Cortex of kidney (tissue), 1 donor: ENCODE results near the gene BCL6.
"Not testable (repeated sequence)": the region's sequence is repeated elsewhere in the genome, so short reads cannot be mapped to it uniquely, and the experiment has no call there.

Experiments
- DNase-seq: peaks from one replicate; lab custom pipeline; 2025; lab: John Stamatoyannopoulos, UW

The BCL6 gene

DNA sequence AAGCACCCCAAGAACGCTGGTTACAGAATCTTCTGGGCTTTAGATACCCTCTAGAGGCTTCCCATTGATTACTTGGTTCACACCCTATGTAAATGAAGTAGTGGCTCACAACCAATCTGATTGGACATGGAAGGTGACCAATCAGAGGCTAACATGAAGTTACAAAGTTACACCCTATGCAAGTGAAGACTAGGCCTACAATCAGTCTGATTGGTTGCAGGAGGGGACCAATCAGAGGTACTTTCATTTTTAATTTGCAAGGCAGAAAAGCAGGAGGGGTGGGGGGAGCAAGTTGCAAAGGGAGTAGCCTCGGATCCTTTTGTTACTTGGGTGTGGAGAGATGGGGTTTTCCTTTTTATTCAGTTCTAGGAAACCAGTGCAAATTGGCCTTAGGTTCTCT lies 31.8 kb downstream of the BCL6 start:
- DNase-seq, result no peak

DNA sequence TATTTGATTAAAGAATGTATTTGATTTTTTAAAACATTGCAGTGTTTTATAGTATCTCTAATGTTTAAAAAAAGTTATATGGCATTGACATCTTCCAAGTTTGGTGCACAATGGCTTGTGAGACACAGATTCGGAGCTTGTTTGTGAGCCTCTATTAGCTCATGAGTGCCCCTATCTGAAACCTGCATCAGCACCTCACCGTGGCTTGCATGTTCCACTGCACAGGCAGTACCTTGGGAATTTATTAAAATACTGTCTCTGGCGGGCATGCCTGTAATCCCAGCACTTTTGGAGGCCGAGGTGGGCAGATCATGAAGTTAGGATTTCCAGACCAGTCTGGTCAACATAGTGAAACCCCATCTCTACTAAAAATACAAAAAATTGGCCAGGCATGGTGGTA lies 36.1 kb downstream of the BCL6 start:
- no peak for DNase-seq

DNA sequence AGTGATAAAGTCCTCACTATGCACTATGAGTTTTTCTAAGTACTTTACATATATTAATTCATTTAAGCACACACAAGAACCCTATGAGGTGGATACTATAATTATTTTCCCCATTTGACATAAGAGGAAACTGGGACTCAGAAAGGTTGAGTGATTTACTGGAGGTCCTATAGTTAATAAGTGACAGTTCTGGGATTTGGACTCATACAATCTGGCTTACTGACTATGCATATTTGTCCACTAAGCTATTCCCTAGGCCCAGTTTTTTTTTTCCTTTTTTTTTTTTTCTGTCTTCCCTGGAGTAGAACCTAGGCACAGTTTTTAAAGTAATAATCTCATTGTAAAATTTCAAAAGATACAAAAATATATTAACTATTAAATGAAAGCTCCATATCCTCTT lies 36.6 kb downstream of the BCL6 start:
- DNase-seq, result no peak

DNA sequence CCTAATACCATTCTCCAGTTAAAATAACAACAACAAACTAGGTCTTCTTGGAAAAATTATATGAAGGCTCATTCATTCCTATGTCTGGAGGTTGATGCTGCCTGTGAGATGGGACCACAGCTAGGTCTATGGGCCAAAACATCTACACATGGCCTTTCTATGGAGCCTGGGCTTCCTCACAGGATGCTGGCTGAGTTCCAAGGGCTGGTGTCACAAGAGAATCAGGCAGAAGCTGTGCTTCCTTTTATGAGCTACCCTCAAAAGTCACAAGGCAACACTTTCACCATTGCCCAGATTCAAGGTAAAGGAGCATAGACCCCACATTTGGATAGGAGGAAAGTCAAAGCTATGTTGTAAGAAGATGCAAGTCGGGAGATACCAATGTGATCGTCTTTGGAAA lies 38.3 kb downstream of the BCL6 start:
- no peak for DNase-seq

DNA sequence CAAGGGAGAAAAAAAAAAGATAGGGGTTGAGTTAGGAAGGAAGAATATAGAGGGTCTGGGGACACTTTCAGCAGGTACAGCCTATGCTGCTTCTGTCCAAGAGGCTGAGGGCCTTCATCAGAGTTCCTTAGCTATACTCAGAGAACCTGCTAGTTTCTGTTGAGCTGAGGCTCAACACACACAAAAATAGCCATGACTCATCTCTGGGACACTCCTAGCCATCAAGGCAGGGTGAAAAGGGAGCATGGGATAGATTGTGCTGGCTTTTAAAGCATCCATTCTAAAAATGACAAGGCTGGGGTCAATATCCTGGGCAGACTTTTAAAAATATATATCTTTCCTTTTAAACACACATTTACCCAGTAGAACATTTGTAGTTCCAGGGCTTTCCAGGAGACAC lies 40.1 kb downstream of the BCL6 start:
- no peak for DNase-seq

DNA sequence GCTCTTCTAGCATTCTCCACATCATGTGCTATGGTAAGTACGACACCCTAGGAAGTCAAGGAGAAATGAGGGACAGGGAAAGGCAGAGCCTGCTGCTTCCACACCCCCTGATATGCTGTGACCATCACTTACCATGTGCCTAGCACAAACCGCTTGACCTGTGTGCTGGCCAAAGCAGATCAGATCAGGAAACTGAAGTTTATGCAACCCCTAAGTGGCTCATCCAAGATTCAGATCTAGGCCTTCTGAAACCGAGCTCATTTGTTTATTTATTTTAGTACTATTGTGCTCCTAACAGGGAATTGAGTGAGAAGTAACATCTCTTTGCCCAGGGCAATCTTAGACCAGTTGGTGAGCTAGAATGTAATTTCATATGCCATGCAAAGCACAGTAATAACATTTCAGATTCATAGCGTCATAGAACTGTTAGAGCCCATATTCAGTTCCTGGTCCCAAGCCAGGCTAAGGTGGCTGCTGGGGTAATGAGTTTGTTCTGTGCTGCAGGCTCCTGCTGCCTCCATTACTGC lies 42.7 kb downstream of the BCL6 start, which contains the start of gene RTP2:
TSS of gene RTP2 (minus strand) at position 51 of the 527 bp plus-strand sequence. CDS start 429 bp downstream, outside the sequence.
- DNase-seq, result no peak

DNA sequence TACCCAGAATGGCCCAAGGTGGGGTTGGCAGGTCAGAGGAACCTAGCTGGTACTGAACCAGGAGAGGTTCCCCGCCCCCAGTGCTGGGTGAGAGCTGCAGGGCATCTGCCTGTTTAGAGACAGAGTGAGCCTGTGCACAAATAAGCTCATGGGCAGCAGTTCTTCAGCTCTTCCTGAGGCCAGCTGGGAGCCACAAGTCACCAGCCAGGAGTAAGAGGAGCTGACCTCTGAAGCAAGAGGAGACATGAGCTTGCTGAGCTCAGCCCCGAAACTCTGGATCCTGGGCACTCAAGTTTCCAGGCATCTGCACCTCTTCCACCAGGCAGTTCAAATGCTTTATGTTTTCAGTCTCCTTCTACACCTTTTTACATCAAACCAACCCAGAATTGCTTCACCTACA lies 45.0 kb downstream of the BCL6 start:
- DNase-seq, result no peak

DNA sequence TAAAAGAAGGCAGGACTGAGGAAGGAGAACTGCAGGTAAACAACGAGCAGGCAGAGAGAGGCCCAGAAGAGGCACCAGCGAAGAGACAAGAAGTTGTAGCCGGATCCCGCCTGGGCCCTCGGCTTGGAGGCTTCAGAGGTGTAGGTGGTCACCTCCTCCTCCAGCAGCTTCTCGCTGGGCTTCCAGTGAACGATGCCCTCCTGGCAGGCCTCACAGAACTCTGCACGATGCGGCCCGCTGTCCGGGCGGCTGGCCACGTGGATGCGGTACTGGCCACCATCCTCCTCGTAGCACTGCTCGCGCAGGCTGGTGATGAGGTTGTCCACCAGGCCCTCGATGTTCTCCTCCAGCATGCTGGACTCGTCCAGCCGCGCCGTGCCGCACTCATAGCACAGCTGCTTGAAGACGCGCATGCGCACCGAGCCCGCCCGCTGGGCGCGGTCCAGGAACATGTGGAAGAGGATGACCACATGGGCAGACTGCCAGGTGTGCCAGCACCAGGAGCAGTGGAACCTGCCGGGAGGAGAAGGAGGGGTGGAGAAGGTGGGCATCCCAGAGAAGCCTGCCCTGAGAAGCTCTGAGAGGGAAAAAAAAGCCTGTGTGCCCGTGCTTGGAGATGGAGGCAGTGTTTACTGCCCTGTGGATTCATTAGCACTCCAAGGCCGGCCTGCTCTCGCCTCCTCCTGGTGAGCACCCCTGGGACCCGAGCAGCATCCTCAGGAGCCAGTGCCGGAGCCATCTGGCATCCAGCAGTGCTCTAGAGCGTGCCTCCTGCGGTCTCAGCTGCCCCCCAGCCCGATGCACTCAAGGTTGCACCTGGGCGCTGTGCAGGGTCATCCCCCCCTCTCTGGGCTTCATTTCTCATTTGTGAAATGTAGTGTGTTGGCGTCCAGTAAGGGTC lies 46.5 kb downstream of the BCL6 start:
- no peak for DNase-seq

DNA sequence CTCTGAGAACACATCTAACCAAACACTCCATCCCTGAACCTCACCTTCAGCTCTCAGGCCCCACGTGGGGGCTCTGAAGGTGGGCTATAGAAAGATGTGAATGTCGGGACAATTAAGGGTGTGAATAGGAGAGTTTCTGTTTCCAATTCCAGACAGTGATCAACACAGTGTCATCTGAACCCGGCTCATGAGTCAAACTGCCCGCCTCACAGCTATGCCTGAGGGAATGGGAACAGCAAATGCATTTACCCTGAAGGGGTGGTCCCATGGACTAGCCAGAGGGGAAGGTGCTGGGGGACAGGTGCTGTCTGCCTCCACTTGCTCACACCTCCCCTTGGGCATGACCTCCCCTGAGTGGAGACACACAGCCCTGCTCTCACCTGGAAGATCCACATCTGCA lies 49.2 kb downstream of the BCL6 start:
- no peak for DNase-seq

DNA sequence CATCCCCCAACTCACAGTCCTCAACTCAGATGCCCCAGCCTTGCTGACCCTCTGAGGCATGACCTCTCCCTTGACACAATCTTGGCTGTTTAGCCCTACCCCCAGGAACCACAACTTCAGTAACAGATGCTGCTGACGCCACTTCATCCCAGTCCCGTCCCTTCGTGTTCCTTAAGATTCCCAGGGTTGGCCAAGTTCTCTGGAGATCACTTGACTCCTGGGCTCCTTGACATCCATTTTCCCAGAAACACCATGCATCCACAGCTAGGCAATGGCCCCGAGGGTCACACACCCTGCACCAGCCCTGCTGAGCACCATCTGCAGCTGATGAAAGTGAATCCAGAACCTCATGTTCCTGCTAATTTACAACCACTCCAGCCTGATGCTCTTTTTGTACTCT lies 49.8 kb downstream of the BCL6 start:
- DNase-seq, result no peak

DNA sequence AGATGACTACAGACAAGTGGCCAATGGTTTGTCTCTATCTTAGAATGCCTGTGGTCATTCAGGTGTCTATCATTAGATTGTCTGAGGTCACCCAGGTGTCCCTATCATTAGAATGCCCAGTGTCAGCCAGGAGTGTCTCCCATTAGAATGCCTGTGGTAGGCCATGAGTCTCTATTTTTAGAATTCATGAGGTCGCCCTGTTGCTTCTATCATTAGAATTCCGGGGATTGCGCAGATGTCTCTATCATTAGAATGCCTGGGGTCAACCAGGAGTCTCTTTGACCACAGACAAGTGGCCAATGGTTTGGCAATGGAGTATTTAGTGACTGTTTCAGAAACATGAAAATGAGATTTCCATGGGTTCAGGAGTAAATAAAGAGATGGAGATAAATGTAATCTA lies 50.5 kb downstream of the BCL6 start:
- DNase-seq, result no peak

DNA sequence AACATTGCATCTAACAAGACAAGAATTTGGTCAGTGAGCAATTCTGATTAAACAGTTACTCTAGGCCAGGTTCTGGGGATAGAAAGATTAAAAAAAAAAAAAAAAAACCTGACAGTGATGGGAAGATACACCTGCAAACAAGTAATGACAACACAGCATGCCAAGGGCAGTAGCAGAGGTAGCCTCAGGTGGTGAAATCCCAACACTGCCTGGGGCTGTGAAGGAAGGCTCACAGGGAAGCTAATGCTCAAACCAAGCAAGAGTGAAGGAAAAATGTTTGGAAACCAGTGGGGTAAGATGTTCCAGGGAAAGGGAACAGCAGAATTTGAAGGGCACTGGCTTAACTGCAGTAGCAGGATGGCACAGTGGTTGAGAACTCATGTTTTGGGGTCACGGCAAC lies 51.8 kb downstream of the BCL6 start:
- no peak for DNase-seq

DNA sequence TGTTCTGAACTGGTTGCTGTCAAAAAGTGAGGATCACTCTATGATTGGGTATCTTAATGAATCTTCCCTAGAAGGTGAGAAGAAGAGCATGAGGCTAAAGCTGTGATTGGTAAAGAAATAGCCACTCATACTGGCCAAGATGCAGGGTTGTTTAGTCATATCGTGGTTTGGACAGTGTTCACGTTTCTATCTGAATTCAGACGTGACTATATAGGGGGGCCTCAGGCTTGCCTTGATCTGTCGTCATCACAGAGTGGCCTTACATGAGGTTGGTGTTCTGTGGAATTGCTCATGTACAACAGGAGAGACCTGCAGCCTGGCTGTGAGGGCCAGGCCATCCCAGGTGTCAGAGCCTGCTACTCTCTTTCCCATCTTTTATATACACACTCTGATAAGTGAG lies 55.3 kb downstream of the BCL6 start:
- no peak for DNase-seq

DNA sequence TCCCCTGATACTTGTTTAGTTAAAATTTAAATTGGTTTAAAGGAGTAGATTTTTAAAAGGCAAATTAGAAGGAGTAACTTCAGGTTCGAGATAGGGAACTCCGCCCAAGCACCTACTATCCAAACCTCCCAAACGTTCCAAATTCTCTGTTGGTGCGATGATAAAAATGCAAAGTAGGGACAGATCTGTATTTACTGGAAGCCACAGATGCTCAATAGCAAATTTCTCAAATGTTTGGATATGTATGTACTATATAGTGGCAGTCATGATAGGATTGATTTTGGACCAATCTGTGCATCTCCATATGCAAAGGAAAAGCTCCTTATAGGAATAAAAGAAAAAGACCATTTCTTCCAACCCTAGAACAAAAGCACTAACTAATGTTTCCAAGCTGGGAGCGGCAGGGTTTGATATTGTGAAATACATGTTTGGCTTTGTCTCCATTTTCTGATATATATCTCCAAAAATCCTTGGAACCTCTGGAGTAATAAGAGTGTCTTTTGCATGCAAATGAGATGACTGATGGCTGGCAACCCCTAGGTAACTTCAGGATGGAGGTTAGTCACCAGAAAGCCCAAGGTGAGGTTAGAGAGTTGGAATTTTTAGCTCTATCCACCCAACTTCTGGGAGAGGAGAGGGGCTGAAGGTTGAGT lies 58.5 kb downstream of the BCL6 start:
- no peak for DNase-seq

DNA sequence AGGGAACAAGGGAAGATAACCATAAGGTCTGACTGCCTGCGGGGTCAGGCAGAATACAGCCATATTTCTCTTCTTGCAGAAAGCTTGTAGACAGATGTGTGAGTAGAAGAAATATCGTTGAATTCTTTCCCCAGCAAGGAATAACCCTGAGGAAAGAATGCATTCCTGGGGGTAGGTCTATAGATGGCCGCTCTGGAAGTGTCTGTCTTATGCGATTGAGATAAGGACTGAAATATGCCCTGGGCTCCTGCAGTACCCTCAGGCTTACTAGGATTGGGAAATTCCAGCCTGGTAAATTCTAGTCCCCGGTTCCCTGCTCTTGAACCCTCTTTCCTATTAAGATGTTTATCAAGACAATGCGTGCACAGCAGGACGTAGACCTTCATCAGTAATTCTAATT lies 59.3 kb downstream of the BCL6 start:
- DNase-seq, result no peak

DNA sequence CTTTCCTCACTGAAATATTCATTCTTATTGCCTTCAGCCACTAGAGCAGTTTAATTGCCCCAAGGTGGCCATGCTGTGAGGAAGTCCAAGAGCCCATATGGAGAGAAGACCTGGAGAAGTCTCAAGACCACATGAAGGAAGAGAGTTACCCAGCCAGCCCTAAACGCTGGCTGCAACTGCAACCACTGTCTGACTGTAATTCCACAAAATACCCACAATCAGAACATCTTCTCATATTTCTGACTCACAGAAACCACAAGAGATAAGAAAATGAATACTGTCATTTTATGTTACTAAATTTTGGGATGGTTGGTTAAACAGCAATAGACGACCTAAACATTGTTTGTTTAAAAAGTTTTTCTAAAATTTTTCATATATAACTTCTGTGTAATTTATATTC lies 60.4 kb downstream of the BCL6 start:
- no peak for DNase-seq

DNA sequence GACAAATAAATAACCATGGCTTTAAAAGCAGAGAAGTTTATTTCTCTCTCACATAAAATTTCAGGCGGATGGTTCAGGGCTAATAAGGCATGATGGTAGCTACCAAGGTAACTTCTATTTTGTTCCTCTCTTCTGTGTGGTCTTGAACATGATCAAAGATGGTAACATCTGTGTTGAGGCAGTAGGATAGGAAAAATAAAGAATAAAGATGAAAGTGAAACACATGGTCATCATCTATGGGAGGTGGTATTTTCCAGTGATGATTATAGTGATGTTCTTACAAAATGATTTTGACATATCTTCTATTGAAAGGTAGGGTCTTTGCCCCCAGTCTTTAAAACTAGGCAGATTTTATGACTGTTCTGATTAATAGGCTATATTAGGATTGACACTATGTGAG lies 60.8 kb downstream of the BCL6 start:
- DNase-seq, result no peak

DNA sequence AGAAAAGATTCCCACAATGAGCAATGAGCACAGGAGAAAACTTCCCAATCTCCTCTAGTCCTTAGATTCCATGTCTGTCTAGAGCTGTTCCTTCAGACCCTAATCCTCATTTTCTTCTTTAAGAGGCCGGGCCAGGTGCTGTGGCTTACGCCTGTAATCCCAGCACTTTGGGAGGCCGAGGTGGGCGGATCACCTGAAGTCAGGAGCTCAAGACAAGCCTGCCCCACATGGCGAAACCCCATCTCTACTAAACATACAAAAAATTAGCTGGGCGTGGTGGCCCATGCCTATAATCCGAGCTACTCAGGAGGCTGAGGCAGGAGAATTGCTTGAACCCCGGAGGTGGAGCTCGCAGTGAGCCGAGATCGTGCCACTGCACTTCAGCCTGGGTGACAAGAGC lies 63.5 kb downstream of the BCL6 start:
- not testable (repeated sequence) for DNase-seq

DNA sequence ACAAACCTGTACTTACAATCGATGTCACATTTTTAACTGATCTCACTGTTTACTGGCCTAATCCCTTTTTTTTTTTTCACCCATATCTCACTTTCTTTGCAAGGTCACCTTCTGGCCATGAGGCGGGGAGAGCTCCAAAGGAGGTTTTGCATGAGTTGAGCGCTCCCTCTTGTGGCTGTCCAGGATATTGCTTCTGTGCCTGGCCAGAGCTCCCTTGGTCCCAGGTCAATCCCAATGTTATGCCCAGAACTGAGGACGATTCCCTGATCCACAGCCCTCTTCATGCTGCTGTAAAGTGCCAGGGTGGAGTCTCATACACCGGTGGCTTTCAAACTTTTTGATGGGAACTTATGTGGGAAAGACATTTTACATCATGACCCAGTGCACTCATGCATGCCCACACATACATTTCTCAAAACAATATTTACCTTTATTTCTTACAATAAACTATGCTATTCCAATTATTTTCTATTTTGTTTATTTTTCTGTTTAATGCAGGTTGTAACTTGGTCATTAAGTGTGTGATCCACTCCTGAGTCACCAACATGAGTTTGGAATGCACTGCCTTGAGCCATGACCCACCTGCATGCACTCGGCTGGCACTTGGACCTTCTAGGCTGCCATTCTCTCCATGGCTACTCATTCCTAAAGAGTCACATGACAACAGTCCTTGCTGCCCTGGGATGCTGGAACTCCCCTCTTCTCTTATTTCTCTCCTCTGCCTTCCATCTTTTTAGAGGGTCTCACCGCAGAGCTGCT lies 65.5 kb downstream of the BCL6 start:
- no peak for DNase-seq

DNA sequence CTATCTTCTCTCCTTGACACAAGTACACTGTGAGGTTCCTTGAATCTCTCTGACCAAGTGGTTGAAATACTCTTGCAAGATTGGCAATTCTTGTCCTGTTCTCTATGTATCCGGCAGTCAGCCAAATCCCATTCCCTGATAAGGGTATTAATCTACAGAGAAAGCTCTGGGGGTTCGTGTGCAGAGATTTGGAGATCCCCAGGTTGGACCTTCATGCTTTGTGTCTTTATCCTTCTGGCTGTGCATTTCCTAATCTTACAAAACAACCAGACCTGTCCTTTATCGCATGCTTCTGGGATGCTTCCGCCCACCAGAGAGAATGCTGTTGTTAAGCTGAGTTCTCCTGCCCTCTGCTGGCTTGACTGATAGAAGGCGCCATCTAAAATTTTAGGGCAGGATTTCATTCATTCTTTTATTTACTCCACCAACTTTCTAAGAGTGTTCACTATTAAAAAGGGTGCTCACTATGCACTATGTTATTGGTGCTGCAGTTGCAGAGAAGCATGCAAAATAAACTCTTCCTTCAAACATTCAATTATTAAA lies 66.5 kb downstream of the BCL6 start:
- DNase-seq, result no peak

DNA sequence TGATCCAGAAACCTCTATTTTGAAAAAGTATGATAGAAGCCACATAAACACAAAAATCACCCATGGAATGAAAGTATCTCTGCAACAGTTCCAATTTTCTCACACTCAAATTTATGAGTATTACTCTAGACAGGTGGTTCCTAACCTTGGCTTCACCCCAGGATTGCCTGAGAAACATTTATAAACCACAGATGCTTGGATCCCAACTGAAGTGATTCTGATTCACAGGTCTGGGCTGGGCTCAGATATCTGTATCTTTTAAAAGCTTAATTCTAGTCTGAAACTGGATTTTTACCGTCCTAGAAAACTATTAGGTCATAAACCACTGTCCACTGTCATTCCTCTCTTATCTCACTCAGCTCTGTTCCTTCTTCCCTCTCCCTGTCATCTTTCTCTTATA lies 67.7 kb downstream of the BCL6 start:
- no peak for DNase-seq

DNA sequence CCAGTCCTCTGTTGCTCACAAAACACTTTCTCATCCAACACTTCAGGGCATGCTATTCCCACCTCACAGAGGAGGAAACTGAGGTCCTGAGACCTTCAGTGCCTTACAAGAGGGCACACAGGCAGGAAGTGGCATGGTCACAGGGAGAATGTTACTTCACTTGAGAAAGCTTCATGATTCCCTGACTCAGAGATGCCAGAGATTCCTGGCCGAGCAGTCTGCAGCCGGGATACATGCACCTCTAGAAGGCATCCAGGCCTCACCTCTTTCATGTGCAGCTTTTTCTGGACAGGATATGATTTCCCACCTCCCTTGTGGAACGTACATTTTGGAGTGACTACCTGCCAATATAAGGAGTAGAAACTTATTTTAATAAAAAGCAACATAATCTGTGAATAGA lies 72.3 kb downstream of the BCL6 start:
- DNase-seq, result no peak
